Measurements from ENCODE around the gene FBRSL1.

DNA sequence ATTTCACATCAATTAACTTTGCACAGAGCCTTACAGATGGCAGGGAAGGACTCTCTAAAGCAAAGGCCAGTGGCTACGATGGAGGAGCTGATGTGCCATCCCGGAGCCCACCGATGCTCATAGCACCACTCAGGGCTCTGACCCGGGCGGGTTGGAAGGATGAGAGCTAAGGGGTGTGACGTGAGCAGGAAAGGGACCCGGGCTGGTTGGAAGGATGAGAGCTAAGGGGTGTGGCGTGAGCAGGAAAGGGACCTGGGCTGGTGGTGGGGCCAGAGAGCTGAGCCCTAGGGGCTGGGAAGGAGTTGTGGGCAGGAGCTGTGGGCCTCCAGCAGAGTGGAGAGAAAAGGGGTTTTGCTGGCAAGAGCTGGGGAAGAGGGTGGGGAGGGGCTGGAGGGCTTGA, 3.8 kb upstream of the FBRSL1 start:
- TF ChIP-seq EZH2phosphoT487 (IDR thresholded peaks at IDR 0.05; ENCODE audit: insufficient read depth, low read depth) (no peak), EZH2 (IDR thresholded peaks at IDR 0.05; ENCODE audit: insufficient read depth, poor library complexity, severe bottlenecking) (no peak)

All from GM23248 (cell line).